HG03457 (cell line): ENCODE data around the gene SDF2.
"Not testable (repeated sequence)": the region's sequence is repeated elsewhere in the genome, so short reads cannot be mapped to it uniquely, and the experiment has no call there.

ENCODE experiments used
- ATAC-seq: cut with Tn5 transposase; IDR thresholded peaks from one replicate; pipeline ENCODE4 v1.9.1; 2021; ENCODE audit warnings: moderate number of reproducible peaks; ENCODE audit not compliant: unreplicated experiment

Gene SDF2

GRCh38 chr17:28635506-28635905, 26.2 kb downstream of the SDF2 start:
- ATAC-seq, result no peak

GRCh38 chr17:28634206-28634865, 27.4 kb downstream of the SDF2 start:
- no peak for ATAC-seq

- ATAC-seq, result no peak
Measured at GRCh38 chr17:28626818-28627217, 34.9 kb downstream of the SDF2 start.

- no peak for ATAC-seq
Measured at GRCh38 chr17:28624148-28624547, 37.6 kb downstream of the SDF2 start.

GRCh38 chr17:28623696-28624095, 38.0 kb downstream of the SDF2 start:
- no peak for ATAC-seq

- ATAC-seq, result no peak
Measured at GRCh38 chr17:28622186-28622585, 39.5 kb downstream of the SDF2 start.

- no peak for ATAC-seq
Measured at GRCh38 chr17:28620010-28620409, 41.7 kb downstream of the SDF2 start.

GRCh38 chr17:28618464-28618863, 43.2 kb downstream of the SDF2 start:
- ATAC-seq, result no peak

- ATAC-seq, result no peak
Measured at GRCh38 chr17:28616281-28616680, 45.4 kb downstream of the SDF2 start.

GRCh38 chr17:28615260-28615940, 46.3 kb downstream of the SDF2 start:
- no peak for ATAC-seq

GRCh38 chr17:28613931-28614381, 47.8 kb downstream of the SDF2 start, which contains the start of gene RSKR:
Gene RSKR (minus strand): TSS chr17:28614185. CDS start chr17:28614161, 24 bp downstream.
- no peak for ATAC-seq

GRCh38 chr17:28612936-28613872, 48.5 kb downstream of the SDF2 start:
- ATAC-seq, result no peak

GRCh38 chr17:28612531-28612930, 49.2 kb downstream of the SDF2 start:
- ATAC-seq, result no peak

GRCh38 chr17:28610376-28610775, 51.3 kb downstream of the SDF2 start:
- no peak for ATAC-seq

- ATAC-seq, result not testable (repeated sequence)
Measured at GRCh38 chr17:28604031-28604430, 57.7 kb downstream of the SDF2 start.

GRCh38 chr17:28599311-28600184, 62.2 kb downstream of the SDF2 start:
- ATAC-seq, result peak; percentile 28

- ATAC-seq, result peak; percentile 66
Measured at GRCh38 chr17:28598799-28599310, 62.9 kb downstream of the SDF2 start, which contains the start of gene SPAG5. Gene SPAG5 (minus strand): TSS chr17:28599025. CDS start chr17:28598946, 79 bp downstream.

- ATAC-seq, result no peak
Measured at GRCh38 chr17:28598389-28598788, 63.3 kb downstream of the SDF2 start.
